GM19238 (cell line): ENCODE results near the gene FAM78A.

Experiments
- DNase-seq: peaks from one replicate; pipeline ENCODE4 v3.0.0; 2011; ENCODE audit warnings: low spot score; ENCODE audit not compliant: insufficient read length

The FAM78A gene, protein sequence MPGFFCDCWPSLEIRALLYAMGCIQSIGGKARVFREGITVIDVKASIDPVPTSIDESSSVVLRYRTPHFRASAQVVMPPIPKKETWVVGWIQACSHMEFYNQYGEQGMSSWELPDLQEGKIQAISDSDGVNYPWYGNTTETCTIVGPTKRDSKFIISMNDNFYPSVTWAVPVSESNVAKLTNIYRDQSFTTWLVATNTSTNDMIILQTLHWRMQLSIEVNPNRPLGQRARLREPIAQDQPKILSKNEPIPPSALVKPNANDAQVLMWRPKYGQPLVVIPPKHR

DNA sequence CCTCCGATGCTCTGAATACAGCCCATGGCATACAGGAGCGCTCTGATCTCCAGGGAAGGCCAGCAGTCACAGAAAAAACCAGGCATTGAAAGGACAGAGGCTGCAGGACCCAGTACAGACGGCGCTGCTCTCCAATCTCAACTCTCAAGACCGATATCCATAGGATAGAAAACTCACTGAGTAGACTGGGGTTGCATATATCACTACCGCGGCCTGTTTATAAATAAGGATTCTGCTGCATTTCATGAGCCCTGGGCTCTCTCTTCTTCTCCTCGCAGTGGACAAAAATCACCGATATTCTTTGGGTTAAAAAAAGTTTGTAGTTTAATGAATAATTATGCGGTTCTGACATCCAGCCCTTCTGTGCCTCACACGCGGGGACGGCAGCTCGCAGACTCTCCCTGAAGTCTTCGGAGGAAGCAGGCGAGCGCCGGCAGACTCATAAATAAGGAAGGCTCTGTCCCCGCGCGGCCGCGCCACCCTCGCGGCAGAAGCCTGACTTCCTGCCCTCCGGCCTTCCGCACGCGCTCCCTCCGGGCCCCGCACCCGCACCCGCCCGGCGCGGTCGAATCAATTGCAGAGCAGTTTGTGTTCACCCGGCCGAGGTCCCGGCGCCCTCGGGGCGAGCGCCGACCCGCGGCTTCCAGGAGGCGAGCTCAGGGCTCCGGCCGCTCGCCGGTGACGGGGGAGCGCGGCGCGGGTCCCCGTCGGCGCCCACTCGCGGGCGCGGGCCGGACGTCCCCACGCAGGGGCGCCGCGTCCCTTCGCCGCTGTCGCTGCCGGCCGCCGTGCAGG, at the start of gene FAM78A:
FAM78A (minus strand) TSS at position 417 of the 795 bp plus-strand sequence; CDS start at position 86, 331 bp downstream.
- peak; percentile 58 for DNase-seq

GRCh38 chr9:131324736-131325679, 48.7 kb upstream of the FAM78A start:
- DNase-seq, result no peak

- DNase-seq, result no peak
Observed at GRCh38 chr9:131323629-131324028, 47.3 kb upstream of the FAM78A start.

GRCh38 chr9:131320031-131320685, 43.8 kb upstream of the FAM78A start:
- DNase-seq, result no peak

DNA sequence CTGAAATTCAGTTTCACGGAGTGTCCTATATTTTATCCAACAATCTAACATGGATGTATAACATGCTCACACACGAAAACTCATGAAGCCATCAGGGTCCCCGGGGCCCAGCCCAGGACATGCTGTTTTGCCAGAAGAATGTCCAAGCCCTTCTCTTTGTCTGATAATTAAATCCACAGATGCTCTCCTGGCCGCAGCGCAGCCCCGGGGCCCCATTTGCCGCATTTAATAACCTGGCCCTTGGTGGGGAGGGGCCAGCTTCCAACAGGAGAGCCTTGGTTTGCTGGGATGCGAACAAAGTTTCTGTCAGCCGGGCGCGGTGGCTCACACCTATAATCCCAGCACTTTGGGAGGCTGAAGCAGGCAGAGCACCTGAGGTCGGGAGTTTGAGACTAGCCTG, 43.2 kb upstream of the FAM78A start:
- DNase-seq, result no peak

DNA sequence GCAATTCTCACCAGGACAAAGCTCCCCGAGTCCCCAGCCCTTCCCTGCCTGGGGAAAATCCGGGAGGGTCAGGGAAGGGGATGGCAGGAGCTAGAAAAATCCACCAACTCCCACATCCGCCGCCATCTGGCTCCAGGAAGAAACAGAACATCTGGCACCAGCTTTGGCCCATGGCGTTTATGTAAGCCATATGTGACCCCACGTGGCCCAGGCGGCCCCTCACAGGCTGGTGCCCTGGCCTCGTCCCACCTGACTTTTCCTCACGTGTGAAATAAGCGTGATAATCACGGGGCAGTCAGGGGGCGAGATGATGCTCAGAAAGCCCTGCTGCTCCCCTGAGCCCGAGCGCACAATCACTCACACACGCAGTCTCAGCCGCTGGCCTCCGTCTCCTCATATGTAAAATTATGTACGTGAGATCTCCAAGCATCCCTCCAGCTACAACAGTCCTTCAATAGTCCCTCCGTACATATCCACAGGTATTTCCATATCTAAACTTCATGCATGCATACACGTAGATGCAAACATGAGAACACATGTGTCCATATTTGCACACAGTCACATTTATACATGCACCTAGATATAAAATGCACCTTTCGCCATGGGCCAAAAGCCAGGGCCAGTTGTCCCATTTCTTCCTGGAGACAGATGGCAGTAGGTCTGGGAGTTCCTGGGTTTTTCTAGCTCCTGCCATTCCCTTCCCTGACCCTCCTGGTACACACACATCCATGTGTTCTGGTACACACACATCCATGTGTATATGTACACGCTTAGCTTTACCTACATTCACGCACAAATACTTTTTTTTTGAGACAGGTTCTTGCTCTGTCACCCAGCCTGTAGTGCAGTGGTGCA, 42.1 kb upstream of the FAM78A start:
- no peak for DNase-seq

DNA sequence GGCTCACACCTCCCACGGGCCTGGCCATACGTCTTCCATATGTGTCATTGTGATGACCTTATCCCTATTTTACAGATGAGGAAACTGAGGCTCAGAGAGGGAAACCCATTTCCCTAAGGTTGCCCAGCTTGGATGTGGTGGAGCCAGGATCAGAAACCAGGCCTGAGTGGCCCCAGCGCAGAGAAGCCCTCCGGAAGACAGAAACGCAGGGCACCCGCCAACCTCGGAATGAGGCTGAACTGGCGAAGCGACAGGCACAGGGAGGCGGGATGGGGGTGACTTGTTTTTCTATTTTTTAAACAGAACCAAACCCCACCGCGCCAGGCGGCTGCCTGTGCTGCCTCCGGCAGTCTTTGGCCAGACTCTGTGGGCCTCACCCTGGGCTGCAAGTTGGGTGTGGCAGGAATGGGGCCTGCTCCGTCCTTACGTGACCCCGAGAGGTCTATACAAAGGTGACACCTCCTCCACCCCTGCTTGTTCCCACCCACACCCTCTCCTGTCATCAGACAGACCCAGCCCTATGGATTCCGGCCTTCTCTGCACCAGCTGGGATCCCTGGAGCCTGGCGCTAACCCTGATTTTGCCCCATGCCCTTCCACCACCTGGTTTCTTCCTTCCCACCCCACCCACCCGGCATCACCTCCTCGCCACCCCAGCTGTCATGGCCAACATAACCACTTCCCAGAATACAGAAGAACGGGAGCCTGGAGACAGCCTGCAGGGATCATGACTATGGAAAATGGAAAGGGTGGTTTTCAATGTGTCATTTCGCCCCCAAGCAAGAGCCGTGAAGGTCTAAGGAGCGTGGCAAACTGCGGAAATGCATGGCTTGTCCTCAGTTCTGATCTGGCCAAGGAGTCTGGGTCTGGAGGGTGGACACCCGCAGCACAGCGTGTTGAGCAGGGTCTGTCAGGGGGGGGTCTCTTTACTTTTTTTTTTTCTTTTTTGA, 36.8 kb upstream of the FAM78A start:
- no peak for DNase-seq

DNA sequence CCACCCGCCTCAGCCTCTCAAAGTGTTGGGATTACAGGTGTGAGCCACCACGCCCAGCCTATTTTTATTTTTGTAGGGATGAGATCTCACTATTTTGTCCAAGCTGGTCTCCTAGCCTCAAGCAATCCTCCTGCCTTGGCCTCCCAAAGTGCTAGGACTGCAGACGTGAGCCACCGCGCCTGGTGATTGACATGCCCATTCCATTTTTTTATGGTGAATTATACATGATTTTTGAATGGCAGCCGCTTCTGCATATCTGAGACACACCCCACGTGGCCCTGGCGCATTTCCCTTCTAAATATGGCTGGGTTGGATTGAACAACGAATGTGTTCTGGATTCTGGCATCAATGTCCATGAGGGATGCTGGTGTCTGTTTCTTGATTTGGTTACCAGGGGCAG, 35.9 kb upstream of the FAM78A start:
- no peak for DNase-seq

DNA sequence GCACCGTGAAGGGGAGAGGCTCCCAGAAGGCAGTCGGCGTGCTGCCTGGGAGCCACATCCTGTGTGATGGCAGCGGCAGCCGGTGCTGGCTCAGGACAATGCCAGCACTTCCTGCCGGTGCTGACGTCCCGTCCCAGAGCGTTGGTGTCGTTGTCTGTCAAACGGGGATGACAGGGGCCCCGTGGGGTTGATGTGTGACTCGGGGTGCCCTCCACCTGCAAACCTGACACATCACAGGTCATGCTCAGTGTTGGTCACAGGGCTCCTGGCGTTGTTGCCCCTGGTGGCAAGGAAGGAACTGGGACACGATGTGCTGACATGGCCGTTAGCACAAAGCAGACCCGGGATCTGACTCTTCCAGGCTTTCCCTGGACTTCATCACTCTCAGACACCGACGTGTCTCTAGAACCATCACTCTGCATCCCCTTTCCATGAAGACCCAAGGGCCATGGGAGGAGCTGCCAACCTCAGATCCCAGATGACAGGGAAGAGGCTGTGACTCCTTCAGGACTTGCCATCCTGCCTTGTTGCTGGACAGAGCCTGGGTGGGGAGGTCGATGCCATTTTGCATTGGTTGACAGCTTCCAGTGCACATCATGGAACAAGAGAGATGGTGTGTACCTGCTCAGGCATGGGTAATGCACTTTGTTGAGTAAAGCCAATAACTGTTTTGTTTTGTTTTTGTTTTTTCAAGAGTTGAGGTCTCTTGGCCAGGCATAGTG, 34.7 kb upstream of the FAM78A start:
- peak; percentile 30 for DNase-seq

DNA sequence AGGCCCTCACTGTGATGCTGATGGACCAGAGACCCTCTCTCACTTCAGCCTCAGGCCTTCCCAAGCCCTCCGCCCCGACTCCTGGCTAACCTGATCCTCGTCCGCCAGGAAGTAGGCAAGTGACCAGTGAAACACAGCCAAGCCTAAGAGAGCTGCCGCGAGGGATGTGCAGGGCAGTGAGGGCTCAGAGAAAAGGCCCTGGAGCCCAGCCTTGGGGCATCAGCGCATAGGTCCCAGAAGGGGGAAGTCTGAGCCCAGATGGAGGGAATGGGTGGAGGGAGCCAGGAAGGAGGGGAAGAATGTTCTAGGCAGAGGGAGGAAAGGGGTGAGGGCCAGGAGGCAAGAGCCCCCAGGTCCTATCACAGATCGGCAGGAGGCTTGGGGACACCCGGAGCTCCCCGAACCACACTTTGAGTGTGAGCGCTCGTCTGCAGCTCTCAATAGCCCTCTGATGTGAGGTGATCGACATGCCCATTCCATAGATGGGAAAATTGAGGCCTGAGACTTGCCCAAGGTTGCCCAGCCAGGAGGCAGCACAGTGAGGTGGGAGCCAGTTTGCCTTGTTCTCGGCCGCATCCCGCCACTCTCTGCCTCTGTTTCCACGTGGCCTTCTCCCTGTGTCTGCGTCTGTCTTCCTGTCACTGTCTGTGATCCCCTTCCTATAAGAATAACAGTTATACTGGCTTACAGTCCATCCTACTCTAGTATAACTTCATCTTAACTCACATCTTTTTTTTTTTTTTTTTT, 33.4 kb upstream of the FAM78A start:
- DNase-seq, result no peak

DNA sequence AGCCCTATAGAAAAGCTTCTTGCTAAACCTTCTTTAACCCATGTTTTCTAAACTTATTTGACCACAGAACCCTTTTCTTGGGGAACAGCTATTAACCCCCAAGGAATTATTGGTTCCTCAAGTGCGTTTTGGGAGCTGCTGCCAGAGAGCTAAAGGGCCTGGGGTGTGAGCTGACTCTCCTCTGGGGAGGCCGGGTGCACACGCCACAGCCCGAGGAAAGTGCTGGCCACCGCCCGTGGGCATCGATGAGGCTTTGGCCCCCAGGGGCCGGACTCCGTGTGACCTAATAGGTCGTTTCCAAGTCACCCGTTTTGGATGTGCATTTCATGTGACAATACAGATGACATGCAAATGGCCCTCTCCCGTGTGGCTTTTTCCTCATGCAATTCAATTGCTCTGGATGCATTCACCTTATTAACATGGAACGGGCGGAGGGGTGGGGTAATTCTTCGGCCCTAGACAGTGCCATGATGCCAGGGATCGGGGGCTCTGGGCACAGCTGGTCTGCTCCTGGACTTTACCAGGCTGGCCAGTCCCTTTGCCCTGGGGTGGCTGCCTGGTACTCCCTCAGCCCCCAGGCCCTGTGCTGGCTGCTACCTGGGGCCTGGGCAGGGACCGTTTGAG, 32.7 kb upstream of the FAM78A start:
- DNase-seq, result no peak

GRCh38 chr9:131308452-131308851, 32.1 kb upstream of the FAM78A start:
- no peak for DNase-seq

- no peak for DNase-seq
Observed at GRCh38 chr9:131307974-131308373, 31.7 kb upstream of the FAM78A start.

- DNase-seq, result no peak
Observed at GRCh38 chr9:131306397-131307004, 30.2 kb upstream of the FAM78A start.

GRCh38 chr9:131304676-131305355, 28.5 kb upstream of the FAM78A start:
- DNase-seq, result no peak
